Psoas muscle (tissue), 8 donors: ENCODE data around the gene CIAO2A. TPM values are rescaled to one million over a fixed set of nuclear protein-coding genes. Genes with fewer than 3 reads are reported as not detected.

Experiments used
- ATAC-seq, 4 donors: fragments of 200-7000 bp; cut with Tn5 transposase; one replicate each; pipeline ENCODE4 v1.9.1; 2020; ENCODE audit warnings: moderate library complexity in 3 of 4, mild to moderate bottlenecking in 2 of 4
- DNase-seq, 2 donors: peaks; one replicate each; pipeline ENCODE4 v3.0.0-alpha.2; 2020
- H3K27ac ChIP-seq: fragments of 200-600 bp; one replicate; pipeline ENCODE4 v1.8.0; 2022
- H3K27me3 ChIP-seq, 3 donors: fragments of 200-600 bp in 1 of 3; one replicate each; pipeline versions ENCODE4 v1.6.1 to v1.8.0; 2013 to 2022; ENCODE audit warnings: low read length in 2 of 3, mild to moderate bottlenecking in 2 of 3, moderate library complexity in 1 of 3; ENCODE audit not compliant: insufficient read depth in 3 of 3
- H3K36me3 ChIP-seq, 2 donors: fragments of 200-600 bp in 1 of 2; one replicate each; pipeline versions ENCODE4 v1.6.1 to v1.8.0; 2013 to 2022; ENCODE audit warnings: low read depth in 1 of 2, mild to moderate bottlenecking in 1 of 2, moderate library complexity in 1 of 2; ENCODE audit not compliant: insufficient read depth in 1 of 2
- H3K4me1 ChIP-seq: fragments of 200-600 bp; one replicate; pipeline ENCODE4 v1.8.0; 2022
- H3K4me3 ChIP-seq: fragments of 200-600 bp; one replicate; pipeline ENCODE4 v1.8.0; 2022; ENCODE audit warnings: mild to moderate bottlenecking
- H3K9me3 ChIP-seq: fragments of 200-600 bp; one replicate; pipeline ENCODE4 v1.8.0; 2022
- CTCF ChIP-seq: fragments of 200-600 bp; IDR thresholded peaks from one replicate; pipeline ENCODE4 v1.8.0; 2022; ENCODE audit warnings: antibody characterized with exemption
- WGBS, 3 donors: extraction: QIAGEN DNeasy Blood & Tissue Kit; methylation state at CpG; one replicate each; pipeline versions ENCODE4 v1.1.6 to v1.1.7; 2013; 5-methylcytosine and 5-hydroxymethylcytosine counted together
- intact Hi-C, 2 donors: fragments of 100-400 bp; cut with DNase I; formaldehyde crosslinking; loops; one replicate each; pipeline versions ENCODE4 v1.11.0 to v1.14.2; 2022
- polyA plus RNA-seq, 3 donors: library from polyadenylated mRNA; stranded (reverse); fragments of 200-250 nt; gene quantifications; one replicate each; pipeline ENCODE4 v1.2.3, GENCODE V29; 2013
- total RNA-seq, 4 donors: library from RNA; stranded (reverse); fragmentation: NEBNext Ultra II Directional in 2 of 4; extraction: Animal tissue kit (Norgen Biotek cat#: 25700) in 2 of 4; gene quantifications; one replicate each; pipeline versions ENCODE4 v1.2.1 to v1.2.4, GENCODE V29; 2021 to 2023
- donor health status: healthy with polysubstance abuse.
- donor health status: DM: no; HTN: no; CAD: no; lungs with moderate emphysema.
- donor health status: Bipolar disorder and iron deficiency.
- donor health status: healthy.
- donor health status: DM: yes; HTN: yes; CAD: no.
- donor health status: DM: no; HTN: no; CAD: no.
- donor health status: DM: no; HTN: no; CAD: no.
- donor health status: DM: yes; HTN: yes; CAD: no.

CIAO2A gene
- total and polyA plus RNA-seq, 7 donors = 24.0 to 109 (median 73.5) TPM

- ATAC-seq (no peak), DNase-seq (no peak)
- Histone ChIP-seq H3K9me3 (no peaks in the 10 kb centered on the region), H3K4me1 (peaks cover 21% of the 10 kb centered on the region), H3K4me3 (no peak overlapping the region), H3K36me3 (peaks cover 0 to 63% of the 10 kb centered on the region in 2 donors), H3K27me3 (no peaks in the 10 kb centered on the region), H3K27ac (peak overlapping the region; percentile 3)
- intact Hi-C loops = no loop called here
- WGBS, 3 donors = 88 to 93% (median 93%) methylated on average over 3 of the region's 3 CpGs
- TF ChIP-seq CTCF = no peak
Observed at GRCh38 chr15:64037116-64037515, 56.5 kb downstream of the CIAO2A start.

- 57 to 63% (median 59%) methylated on average over 1 of the region's 1 CpG for WGBS, 3 donors
- H3K4me3 ChIP-seq = no peak overlapping the region
- H3K9me3 ChIP-seq = no peaks in the 10 kb centered on the region
- peaks cover 0 to 70% of the 10 kb centered on the region in 2 donors for H3K36me3 ChIP-seq
- H3K27me3 ChIP-seq = no peaks in the 10 kb centered on the region
- H3K4me1 ChIP-seq = peaks cover 10% of the 10 kb centered on the region
- ATAC-seq = peak in 2 of 4 donors; percentile 50 to 51
- no peak for DNase-seq
- no peak for TF ChIP-seq CTCF
- H3K27ac ChIP-seq = no peak overlapping the region
- intact Hi-C loops = no loop called here
Observed at GRCh38 chr15:64035525-64035924, 58.1 kb downstream of the CIAO2A start.

GRCh38 chr15:64034519-64034918, 59.1 kb downstream of the CIAO2A start:
- TF ChIP-seq CTCF = no peak
- H3K4me3 ChIP-seq = no peak overlapping the region
- H3K27me3 ChIP-seq = no peaks in the 10 kb centered on the region
- intact Hi-C loops = no loop called here
- WGBS, 3 donors = 56 to 89% (median 69%) methylated on average over 4 of the region's 4 CpGs
- ATAC-seq (no peak), DNase-seq (no peak)
- H3K27ac ChIP-seq = no peak overlapping the region
- H3K36me3 ChIP-seq = peaks cover 0 to 67% of the 10 kb centered on the region in 2 donors
- H3K9me3 ChIP-seq = no peaks in the 10 kb centered on the region
- peaks cover 10% of the 10 kb centered on the region for H3K4me1 ChIP-seq

GRCh38 chr15:64032329-64032728, 61.3 kb downstream of the CIAO2A start:
- no peaks in the 10 kb centered on the region for H3K9me3 ChIP-seq
- intact Hi-C loops = no loop called here
- no peak for DNase-seq
- no peak overlapping the region for H3K27ac ChIP-seq
- no peak for TF ChIP-seq CTCF
- no peaks in the 10 kb centered on the region for H3K27me3 ChIP-seq
- peaks cover 0 to 45% of the 10 kb centered on the region in 2 donors for H3K36me3 ChIP-seq
- no peak for ATAC-seq
- no peak overlapping the region for H3K4me3 ChIP-seq
- WGBS, 3 donors = 84 to 94% (median 86%) methylated on average over 5 of the region's 5 CpGs
- peaks cover 12% of the 10 kb centered on the region for H3K4me1 ChIP-seq

GRCh38 chr15:64030123-64030522, 63.5 kb downstream of the CIAO2A start:
- peaks cover 21% of the 10 kb centered on the region for H3K4me1 ChIP-seq
- no peak for DNase-seq
- intact Hi-C loops = no loop called here

More at GRCh38 chr15:64030123-64030522, 63.5 kb downstream of the CIAO2A start:
- Histone ChIP-seq H3K27me3 (no peaks in the 10 kb centered on the region), H3K4me3 (no peak overlapping the region), H3K36me3 (peaks cover 0 to 25% of the 10 kb centered on the region in 2 donors), H3K9me3 (no peaks in the 10 kb centered on the region), H3K27ac (no peak overlapping the region)
- no peak for ATAC-seq
- WGBS, 3 donors = 96 to 99% (median 98%) methylated on average over 4 of the region's 4 CpGs
- no peak for TF ChIP-seq CTCF
